OCI-LY7 (cell line): ENCODE measurements around the gene SYCP2. TPM values are rescaled to one million over a fixed set of nuclear protein-coding genes. Genes with fewer than 3 reads are reported as not detected.

ENCODE experiments used
- BruUV-seq: library from RNA; stranded (reverse); fragments of 400-500 nt; replicated peaks from 2 replicates; lab custom pipeline; 2021; lab: Mats Ljungman, UMichigan
- CTCF ChIA-PET: fragments of 300-600 bp; sonication (Branson Sonifier 250); formaldehyde crosslinking; loops from one replicate; lab custom pipeline; 2022; ENCODE audit warnings: antibody characterized with exemption; ENCODE audit not compliant: unreplicated experiment; lab: Charles Lee
- POLR2A ChIA-PET: fragments of 300-600 bp; sonication (Branson Sonifier 250); formaldehyde crosslinking; loops from one replicate; lab custom pipeline; 2022; ENCODE audit warnings: antibody characterized with exemption; lab: Charles Lee
- DNase-seq: peaks from one replicate; pipeline ENCODE4 v3.0.0-alpha.2; 2015; ENCODE audit warnings: low spot score
- H2AFZ ChIP-seq: fragments of 200-600 bp; sonication (generic), shearing (Covaris generic); 2 replicates; pipeline ENCODE4 v1.6.1; 2014; ENCODE audit warnings: mild to moderate bottlenecking, antibody characterized with exemption, low read length, moderate library complexity
- H3K27ac ChIP-seq: fragments of 200-600 bp; sonication (generic); 2 replicates; pipeline ENCODE4 v1.5.1; 2014; ENCODE audit warnings: mixed run types, low read depth, mild to moderate bottlenecking, moderate library complexity, low read length, inconsistent platforms; ENCODE audit not compliant: poor library complexity, severe bottlenecking
- H3K36me3 ChIP-seq: fragments of 200-600 bp; sonication (generic); 2 replicates; pipeline ENCODE4 v1.6.1; 2014; ENCODE audit warnings: mild to moderate bottlenecking, antibody characterized with exemption, low read length, moderate library complexity, mixed read lengths; ENCODE audit not compliant: insufficient read depth
- H3K4me1 ChIP-seq: fragments of 200-600 bp; sonication (generic); 2 replicates; pipeline ENCODE4 v1.5.1; 2014; ENCODE audit warnings: mild to moderate bottlenecking, low read length; ENCODE audit not compliant: insufficient read depth, poor library complexity, severe bottlenecking
- H3K4me2 ChIP-seq: fragments of 200-600 bp; sonication (generic); 2 replicates; pipeline ENCODE4 v1.6.1; 2014; ENCODE audit warnings: mild to moderate bottlenecking, low read length
- H3K4me3 ChIP-seq: fragments of 200-600 bp; sonication (generic); 2 replicates; pipeline ENCODE4 v1.5.1; 2014; ENCODE audit warnings: mild to moderate bottlenecking, low read depth, low read length; ENCODE audit not compliant: poor library complexity, severe bottlenecking
- H3K79me2 ChIP-seq: fragments of 200-600 bp; sonication (generic); 2 replicates; pipeline ENCODE4 v1.6.1; 2016; ENCODE audit warnings: low read depth, mild to moderate bottlenecking, low read length, moderate library complexity, mixed read lengths; ENCODE audit not compliant: insufficient read depth
- H3K9me2 ChIP-seq: fragments of 200-600 bp; sonication (generic); 2 replicates; pipeline ENCODE4 v1.6.1; 2016; ENCODE audit warnings: mild to moderate bottlenecking, low read length, mixed read lengths; ENCODE audit not compliant: insufficient read depth
- H3K9me3 ChIP-seq: fragments of 200-600 bp; sonication (generic); 2 replicates; pipeline ENCODE4 v1.6.1; 2014; ENCODE audit warnings: mild to moderate bottlenecking, mixed run types, low read length, mixed read lengths
- H4K20me1 ChIP-seq: fragments of 200-600 bp; sonication (generic); 2 replicates; pipeline ENCODE4 v1.6.1; 2014; ENCODE audit warnings: mild to moderate bottlenecking, antibody characterized with exemption, low read length, moderate library complexity, mixed read lengths; ENCODE audit not compliant: insufficient read depth
- CTCF ChIP-seq: fragments of 200-600 bp; sonication (generic); conservative IDR thresholded peaks from 2 replicates; pipeline ENCODE4 v1.5.1; 2014; ENCODE audit warnings: mild to moderate bottlenecking, antibody characterized with exemption, low read length, moderate library complexity, mixed read lengths
- EZH2phosphoT487 ChIP-seq: fragments of 200-600 bp; sonication (generic); IDR thresholded peaks from 2 replicates; pipeline ENCODE4 v1.6.1; 2018; ENCODE audit warnings: low read depth, borderline replicate concordance, mild to moderate bottlenecking, mixed run types, antibody characterized with exemption, low read length, moderate library complexity, mixed read lengths
- intact Hi-C: fragments of 100-400 bp; cut with micrococcal nuclease; formaldehyde crosslinking; loops from one replicate; pipeline ENCODE4 v1.10.0; 2022; ENCODE audit not compliant: unreplicated experiment
- total RNA-seq, 2 experiments: library from RNA; depleted of rRNA in 1 of 2; stranded (reverse); fragments of >200 nt in 1 of 2; shearing (Covaris generic) in 1 of 2; gene quantifications; 2 replicates each; pipeline ENCODE4 v1.2.3, GENCODE V29; 2014 to 2022

Gene SYCP2
- total RNA-seq, 2 experiments from 2014 or later = 0.19 to 0.38 TPM

DNA sequence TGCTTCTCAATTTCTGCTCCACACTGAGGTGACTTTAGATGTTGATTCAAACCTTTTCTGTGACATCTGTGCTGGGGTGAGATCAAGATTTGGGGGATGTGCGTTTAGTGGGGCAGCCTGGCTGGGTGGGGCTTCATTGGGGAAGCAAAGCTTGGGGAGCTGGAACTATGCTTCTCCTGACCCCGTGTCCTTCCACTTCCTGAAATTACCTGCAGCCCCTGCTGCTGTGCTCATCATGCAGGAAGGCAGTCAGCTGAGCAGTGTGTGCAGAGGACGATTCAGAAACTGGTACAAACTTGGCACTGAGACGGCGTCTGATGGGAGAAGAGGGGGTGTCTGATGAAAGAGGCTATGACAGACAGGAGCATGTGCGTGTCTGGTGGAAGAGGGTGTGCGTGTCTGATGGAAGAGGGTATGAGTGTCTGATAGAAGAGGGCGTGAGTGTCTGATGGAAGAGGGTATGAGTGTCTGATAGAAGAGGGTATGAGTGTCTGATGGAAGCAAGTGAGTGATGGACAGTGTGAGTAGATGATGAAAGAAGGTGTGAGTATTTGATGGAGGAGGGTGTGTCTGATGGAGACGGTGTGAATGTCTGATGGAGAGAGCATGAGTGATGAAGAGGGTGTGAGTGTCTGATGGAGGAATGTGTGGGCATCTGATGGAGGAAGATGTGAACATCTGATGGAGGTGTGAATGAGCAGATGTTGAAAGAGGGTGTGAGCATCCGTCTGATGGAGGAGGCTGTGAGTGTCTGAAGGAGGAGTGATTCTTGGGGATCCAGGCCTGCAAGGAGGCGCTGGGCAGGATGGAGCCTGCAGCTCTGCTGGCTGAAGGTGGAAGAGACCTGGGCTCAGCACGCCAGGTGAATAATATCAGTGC is 103.4 kb downstream of the SYCP2 start:
- Histone ChIP-seq H3K4me1 (no peaks in the 10 kb centered on the region), H3K27ac (no peak overlapping the region), H3K9me2 (no peaks in the 10 kb centered on the region), H3K4me3 (no peak overlapping the region), H3K9me3 (no peaks in the 10 kb centered on the region), H4K20me1 (no peaks in the 10 kb centered on the region), H2AFZ (no peak overlapping the region), H3K4me2 (no peak overlapping the region), H3K36me3 (no peaks in the 10 kb centered on the region), H3K79me2 (no peaks in the 10 kb centered on the region)
- no peak for DNase-seq
- no TSS peak for BruUV-seq
- TF ChIP-seq EZH2phosphoT487 (no peak), CTCF (no peak)
- intact Hi-C loops = no loop called here
- ChIA-PET POLR2A (no interaction called here), CTCF (no interaction called here)

DNA sequence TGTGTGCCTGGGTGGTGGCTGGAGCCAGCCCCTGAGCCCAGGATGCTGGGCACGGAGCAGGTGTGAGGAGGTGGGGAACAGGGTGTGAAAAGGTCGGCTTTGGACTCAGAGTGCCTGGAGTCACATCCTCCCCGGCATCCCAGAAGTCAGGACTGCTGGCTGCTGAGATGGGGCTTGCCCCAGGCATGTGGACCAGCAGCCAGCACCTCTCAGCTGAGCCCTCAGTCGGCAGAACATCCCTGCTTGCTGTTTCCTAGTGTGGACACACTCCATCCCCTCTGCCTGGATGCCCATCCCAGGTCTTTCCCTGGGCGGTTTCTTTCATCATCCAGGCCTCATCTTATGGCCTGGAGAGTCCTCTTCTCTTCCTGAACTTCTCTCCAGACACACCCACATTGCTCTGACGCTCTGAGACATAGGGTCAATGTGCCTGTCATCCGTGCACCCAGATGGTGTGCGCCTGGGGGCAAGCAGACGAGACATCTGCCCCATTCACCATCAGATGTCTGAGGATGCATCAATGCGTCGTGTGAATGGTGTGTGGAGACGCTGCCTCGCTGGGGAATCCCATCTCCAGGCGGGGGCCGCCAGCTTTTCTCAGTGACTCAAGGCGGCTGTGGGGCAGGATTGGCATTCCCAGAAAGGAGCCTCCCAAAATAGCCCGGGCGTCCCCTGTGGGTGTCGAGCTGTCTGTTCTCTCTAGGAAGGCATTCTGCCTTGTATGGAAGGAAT is 104.2 kb downstream of the SYCP2 start:
- Histone ChIP-seq H4K20me1 (no peaks in the 10 kb centered on the region), H3K4me2 (no peak overlapping the region), H3K9me2 (no peaks in the 10 kb centered on the region), H2AFZ (no peak overlapping the region), H3K79me2 (no peaks in the 10 kb centered on the region), H3K4me3 (no peak overlapping the region), H3K9me3 (no peaks in the 10 kb centered on the region), H3K27ac (no peak overlapping the region), H3K4me1 (no peaks in the 10 kb centered on the region), H3K36me3 (no peaks in the 10 kb centered on the region)
- intact Hi-C loops = no loop called here
- no peak for TF ChIP-seq CTCF
- no peak for TF ChIP-seq EZH2phosphoT487
- BruUV-seq = no TSS peak
- ChIA-PET POLR2A (no interaction called here), CTCF (no interaction called here)
- DNase-seq = no peak
